HG03354 (cell line): ENCODE measurements around the gene IGFBP3.

ENCODE experiments used
- ATAC-seq: cut with Tn5 transposase; IDR thresholded peaks from one replicate; pipeline ENCODE4 v1.9.1; 2021; ENCODE audit warnings: mild to moderate bottlenecking; ENCODE audit not compliant: unreplicated experiment, poor library complexity, severe bottlenecking

IGFBP3 gene

GRCh38 chr7:45923818-45924217 is 2.7 kb upstream of the IGFBP3 start:
- no peak for ATAC-seq

GRCh38 chr7:45923290-45923689 is 2.2 kb upstream of the IGFBP3 start:
- ATAC-seq = peak; percentile 50

GRCh38 chr7:45922810-45923209 is 1.7 kb upstream of the IGFBP3 start:
- ATAC-seq = no peak

DNA sequence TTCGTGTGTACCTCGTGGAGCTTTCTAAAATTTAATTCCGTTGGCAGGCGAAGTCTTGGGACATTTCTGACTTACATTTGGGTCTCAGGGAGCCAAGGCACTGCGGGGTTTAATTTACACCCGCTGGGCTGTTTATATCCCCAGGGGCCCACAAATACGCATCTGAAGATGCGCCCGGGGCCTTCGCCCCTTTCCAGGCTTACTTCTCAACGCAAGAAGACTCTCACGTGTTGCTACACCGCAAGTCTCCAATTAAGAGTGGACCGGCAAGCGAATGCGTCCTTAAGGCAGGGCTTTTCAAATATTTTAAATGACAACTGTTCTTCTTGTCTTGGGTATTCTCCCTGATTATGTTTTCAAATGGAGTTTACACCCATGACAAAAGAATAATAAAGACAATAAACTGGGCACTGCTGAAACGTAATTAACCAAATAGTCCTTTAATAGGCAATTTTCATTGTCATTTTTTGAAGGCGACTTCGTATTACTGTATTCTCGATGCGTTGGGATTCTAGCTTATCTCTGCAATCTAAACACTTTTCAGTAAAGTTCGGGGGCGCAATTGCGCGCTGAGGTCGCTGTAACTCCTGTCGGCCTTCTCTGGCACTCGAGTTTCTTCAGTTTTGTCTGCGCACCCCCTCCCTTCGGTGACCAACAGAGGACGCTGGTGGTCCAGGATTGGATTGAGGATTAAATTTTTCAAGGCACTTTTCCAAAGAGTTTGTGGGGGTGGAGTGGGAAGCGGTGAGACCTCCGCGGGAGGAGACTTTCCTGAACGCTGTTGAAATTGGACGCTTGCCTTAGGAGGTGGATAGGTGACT is 837 bp upstream of the IGFBP3 start:
- no peak for ATAC-seq

GRCh38 chr7:45921381-45921698 is 268 bp upstream of the IGFBP3 start:
- no peak for ATAC-seq

DNA sequence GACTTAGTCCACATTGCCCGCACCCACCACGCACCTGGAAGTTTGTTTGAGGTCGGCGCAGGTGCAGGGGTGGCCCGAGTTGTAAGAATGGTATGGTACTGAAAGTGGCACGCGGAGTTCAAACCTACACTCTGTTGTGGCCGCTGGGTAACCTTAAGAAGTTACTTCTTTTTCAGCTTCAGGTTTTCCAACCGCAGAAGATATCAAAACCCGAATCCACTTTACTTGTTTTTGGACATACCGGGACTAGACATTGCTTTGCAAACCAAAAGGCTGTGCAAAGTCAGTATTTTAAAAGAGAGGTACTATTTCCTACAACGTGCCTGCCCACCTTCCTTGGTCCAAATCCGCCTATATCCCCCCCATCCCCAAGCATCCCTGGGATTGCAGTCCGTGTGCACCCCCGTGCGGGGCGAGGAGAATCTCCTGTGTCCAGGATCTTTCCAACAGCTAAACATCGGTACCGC is 1.0 kb downstream of the IGFBP3 start:
- ATAC-seq = no peak

GRCh38 chr7:45919231-45919784 is 1.8 kb downstream of the IGFBP3 start:
- no peak for ATAC-seq

DNA sequence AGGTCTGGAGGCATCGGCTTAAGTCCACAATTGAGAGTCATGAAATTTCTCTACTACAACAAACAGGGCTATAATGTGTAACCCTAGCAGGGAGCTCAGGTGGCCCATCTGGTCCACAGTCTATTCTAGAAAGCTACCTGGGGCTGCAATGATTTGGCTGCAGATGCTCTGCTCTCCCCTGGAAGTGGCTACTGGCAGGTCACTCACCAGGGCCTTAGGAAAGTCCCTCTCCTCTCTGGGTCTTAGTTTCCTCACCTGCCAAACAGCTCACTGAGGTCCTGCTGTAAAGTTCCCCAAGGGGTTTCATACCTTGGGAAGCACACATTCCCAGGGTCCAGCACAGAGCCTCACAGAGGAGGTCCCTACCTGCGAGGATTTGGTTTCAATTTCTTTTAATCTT is 2.5 kb downstream of the IGFBP3 start:
- no peak for ATAC-seq

DNA sequence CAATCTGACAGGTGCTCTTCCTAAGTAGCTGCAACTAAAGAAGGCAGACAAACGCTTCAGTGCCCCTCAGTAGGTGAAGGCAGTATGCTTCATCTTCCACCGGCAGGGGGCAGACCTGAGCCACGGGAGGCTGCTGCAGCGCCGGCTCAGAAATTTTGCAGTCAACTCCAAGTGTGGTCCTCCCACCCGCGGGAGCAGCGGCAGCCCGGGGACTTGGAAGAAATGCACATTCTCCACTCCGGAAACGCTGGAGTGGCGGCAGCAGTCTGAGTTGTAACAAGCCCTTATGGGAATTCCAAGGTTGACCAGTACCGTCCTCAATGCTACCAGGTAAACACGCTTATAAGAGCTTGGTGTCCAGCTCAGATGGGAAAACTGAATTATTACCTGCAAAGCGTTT is 3.4 kb downstream of the IGFBP3 start:
- ATAC-seq = peak; percentile 77

DNA sequence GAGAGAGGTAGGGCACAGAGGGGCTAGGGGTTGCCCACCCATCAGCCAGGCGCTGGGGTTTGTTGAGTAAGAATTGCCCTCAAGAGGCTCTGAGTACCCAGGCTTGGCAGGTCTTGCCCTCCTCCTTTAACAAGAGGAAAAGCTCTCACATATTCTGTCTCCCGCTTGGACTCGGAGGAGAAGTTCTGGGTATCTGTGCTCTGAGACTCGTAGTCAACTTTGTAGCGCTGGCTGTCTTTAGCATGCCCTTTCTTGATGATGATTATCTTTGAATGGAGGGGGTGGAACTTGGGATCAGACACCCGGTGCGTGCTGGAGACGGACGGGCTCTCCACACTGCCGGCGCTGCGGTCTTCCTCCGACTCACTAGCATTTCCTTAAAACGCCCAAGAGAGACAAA is 4.0 kb downstream of the IGFBP3 start:
- no peak for ATAC-seq

GRCh38 chr7:45915606-45916005 is 5.5 kb downstream of the IGFBP3 start:
- ATAC-seq = no peak

- ATAC-seq = no peak
Observed at GRCh38 chr7:45914911-45915310, 6.2 kb downstream of the IGFBP3 start.

DNA sequence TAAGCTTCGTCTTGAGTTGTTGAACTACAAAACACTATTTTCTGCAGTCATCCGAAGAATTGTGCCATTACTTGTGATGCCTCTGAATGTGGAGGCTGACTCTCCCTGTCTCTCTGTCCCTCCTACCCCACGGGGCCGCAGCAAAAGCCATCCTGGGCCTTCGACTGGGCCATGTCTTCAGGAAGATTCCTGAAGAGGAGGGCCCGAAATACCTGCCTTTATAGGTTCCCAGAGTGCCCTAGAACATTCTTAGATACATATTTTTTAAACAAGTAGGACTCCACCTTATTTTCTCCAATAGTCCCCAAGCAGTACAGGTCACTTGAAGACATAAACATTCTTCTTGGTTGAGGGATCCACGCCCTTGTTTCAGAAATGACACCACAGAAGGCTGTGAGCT is 8.1 kb downstream of the IGFBP3 start:
- no peak for ATAC-seq

GRCh38 chr7:45911311-45911710 is 9.8 kb downstream of the IGFBP3 start:
- ATAC-seq = no peak

DNA sequence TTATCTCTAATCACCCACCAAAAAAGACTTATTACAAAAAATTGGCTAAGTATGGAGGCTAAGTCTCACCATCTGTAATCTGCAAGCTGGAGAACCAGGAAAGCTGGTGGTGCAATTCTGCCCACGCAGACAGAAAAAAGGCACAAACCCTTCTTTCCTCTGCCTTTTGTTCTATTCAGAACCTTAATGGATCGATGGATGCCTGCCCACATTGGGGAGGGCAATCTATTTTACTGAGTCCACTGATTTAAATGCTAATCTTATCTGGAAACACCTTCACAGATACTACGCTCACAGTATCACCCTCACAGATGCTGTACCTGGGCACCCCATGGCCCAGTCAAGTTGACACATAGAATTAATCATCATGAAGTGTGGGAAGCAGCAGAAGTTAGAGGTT is 10.2 kb downstream of the IGFBP3 start:
- ATAC-seq = no peak

- no peak for ATAC-seq
Observed at GRCh38 chr7:45909561-45909960, 11.5 kb downstream of the IGFBP3 start.

DNA sequence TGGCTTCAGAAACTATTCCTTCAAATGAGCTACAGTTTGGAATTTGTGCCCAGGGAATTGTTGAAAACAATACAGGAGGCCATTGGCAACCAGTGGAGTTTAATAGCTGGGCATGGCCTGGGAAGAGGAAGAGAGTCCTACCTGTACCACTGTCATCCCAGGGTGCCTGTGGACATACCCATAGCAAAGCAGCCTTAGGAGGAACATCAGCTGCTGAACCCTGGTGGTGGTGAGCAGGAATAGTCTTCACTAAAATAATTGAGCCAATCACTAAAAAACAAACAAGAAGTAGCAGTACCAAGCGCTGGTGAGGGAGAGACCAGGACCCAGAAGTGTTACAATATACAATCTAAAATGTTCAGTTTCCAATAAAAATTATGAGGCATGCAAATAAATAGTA is 18.3 kb downstream of the IGFBP3 start:
- ATAC-seq = no peak

DNA sequence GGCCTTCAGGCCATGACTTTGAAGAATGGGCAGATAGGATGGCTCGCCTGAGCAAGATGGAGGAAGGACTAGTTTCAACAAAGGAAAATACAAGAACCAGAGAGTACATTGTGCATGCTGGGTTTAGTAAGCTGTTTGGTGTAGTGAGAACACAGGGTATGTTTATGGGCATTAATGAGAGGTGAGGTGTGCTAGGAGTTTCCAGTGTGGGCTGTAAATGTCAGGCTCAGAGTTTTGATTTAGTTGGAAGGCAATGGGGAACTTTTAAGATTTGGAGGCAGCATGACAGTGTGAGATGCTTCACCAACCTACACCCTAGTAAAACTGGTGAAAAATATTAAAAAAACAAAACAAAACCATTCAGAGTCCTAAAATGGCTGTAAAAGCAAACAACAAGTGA is 19.5 kb downstream of the IGFBP3 start:
- ATAC-seq = no peak

GRCh38 chr7:45898222-45898621 is 22.9 kb downstream of the IGFBP3 start:
- no peak for ATAC-seq

- no peak for ATAC-seq
Observed at GRCh38 chr7:45897042-45897690, 23.9 kb downstream of the IGFBP3 start.

GRCh38 chr7:45894665-45895062 is 26.4 kb downstream of the IGFBP3 start:
- ATAC-seq = no peak
